NCI-H1694 treated with DMSO at 0.1 percent for 48 hours (cell line): Measurements from ENCODE around the gene LY6G6C.

Experiments
- DNase-seq: peaks from one replicate; lab custom pipeline; 2025; lab: John Stamatoyannopoulos, UW

LY6G6C gene

DNA sequence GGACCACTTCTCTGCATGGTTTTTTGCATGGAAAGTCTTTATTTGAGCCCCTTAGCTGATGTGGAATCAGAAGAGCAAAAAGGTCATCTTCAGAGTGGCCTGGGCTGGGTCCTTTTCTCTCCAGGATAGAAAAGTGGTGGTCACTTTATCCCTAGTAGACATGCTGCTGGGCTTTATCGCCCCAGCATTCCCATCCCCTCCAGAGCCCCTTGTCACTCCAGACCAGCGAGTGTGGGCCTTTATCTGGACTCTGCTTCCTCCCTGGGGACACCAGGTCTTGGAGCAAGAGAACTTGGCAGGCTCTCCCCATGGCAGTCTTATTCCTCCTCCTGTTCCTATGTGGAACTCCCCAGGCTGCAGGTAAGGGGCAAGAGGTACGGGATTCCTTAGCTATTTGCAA, 14.9 kb downstream of the LY6G6C start, which contains the start of gene LY6G6F:
Gene LY6G6F (plus strand): TSS at position 268 of the 400 bp plus-strand sequence. CDS start 41 bp downstream, at position 309.
- no peak for DNase-seq

DNA sequence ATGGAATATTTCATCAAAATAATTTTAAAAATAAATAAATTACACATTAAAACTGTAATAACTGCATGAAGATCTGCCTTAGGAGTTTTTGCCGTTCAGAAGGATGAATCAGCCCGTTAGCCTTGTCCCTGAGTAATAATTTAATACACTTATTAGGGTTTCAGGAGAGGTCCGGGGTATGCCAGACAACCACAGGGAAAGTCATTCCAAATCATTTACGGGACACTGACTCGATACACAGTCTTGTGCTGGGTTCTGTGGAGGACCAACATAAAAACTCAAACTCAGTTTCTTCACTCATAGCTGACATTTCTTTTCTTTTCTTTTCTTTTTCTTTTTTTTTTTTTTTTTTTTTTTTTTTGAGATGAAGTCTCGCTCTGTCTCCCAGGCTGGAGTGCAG, 15.6 kb downstream of the LY6G6C start:
- DNase-seq, result no peak

DNA sequence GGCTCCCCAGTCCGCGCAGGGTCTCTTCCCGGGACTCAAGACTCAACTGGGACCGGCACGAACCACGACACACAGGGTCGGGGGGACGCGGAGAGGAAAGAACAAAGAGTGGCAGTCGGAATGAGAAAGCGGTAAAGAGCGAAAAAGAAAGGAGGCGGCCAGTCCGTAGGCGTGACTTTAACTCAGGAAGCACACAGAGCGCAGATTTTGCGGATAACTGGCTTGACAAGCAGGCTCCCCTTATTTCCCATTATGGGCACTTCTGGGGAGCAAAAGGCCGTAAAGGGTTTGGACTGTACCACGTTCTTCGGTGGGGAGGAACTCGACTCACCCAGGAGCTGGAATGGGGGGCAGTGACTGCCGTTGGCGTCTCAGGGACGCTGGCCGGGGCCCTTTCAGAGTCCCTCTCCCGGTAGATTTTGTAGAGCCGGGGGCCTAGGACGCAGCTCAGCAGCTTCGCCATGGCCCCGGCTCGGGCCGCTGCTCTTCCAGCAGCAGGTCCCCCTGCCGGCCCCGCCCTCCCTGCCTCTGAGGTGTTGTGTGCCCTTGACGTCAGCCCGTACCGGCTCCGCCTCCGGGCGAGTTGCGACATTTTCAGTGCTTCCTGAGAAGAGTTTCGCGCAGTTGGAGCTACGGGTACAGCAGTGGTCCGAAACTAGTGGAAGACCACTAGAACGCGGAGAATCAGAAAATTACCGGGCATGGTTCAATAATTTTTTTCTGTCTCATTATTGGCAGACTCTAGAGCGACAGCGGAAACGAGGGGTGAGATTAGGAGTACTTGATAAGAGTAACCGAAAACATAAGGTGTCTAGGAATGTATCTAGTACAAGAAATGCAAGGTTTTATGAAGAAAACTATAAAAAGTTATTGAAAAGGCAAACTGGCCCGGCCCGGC, 18.5 kb downstream of the LY6G6C start, which contains the start of gene ABHD16A:
Gene ABHD16A (minus strand): TSS at position 506 of the 898 bp plus-strand sequence. CDS start 43 bp downstream, at position 463.
- peak; percentile 86 for DNase-seq

DNA sequence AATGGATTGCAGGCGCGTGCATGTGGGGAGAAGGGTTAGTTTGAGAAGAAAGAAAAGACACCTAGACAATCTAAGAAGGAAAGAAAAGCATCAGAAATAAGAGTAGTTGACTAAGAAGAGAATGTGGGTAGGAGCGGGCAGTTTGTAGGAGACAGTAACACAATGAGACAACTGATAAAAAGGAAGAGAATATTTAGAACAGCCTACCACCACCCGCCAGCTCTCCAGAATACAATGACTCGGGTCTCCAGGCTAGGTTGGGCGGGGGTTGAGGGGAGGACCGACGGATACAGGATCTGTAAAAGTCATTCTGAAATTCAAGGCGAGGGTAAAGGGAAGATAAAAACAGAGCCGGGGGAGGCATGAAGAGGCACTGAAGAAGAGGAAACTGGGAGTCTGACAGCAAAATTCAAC, 19.1 kb downstream of the LY6G6C start:
- DNase-seq, result no peak

DNA sequence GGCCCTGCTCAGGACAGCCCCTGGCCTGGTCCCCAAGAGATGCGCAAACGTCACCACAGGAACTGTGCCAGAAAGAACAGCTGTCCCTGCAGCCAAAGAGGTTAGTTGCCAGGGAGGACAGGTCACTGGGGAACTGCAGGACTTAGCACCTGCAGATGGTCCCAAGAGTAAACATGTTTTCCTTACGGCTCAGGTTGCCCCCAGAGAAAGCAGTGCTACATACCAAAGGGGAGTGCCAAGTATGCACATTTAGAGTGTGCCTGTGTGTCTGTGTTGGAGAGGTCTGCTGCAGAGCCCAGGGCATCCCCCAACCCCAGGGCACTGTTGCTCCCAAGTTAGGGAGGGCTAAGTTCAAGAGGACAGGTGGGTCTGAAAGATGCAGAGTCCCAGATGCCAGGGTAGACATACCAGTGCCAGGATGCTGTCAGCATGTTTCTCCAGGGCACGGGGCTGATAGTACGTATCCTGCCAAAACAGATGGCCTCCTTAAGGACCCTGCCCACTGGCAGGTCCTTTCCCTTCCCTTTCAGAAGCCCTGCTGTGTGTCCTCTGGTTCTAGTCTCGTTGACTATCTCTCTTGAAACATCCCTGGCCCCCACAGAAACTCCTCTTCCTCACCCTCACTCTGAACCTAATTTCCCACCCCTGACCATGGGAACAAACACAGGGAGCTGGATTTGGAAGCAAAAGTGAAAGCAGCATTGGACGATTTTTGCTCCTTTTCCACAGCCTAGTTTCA, 19.7 kb downstream of the LY6G6C start:
- peak; percentile 5 for DNase-seq

DNA sequence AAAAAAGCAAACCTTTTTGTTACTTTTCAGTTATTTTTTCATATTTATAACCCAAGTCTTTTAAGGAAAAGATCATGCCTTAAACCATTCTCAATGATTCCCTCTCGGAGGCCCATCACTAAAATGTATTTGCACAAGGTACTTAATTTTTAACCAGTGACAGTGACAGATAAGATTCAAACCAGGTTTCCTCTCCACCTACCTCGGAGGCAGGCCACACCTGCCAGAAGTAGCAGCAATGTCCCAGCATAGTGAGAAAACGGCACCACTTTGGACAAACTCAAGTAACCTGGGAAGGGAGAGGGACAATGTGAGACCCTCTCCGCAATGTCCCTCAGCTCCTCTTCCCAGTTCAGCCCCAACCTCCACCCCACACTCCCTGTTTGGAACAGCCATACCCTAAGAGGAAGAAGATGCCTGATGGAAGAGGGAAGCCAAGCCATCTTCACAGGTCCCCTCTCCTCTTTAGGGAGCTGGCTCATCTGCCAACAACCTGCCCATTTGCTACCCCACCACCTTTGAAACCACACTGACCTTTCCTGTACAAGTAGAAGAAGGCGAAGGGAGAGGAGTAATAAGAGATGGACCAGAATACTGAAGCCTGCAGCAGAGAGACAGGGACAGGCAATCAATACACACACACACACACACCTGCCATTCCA, 20.7 kb downstream of the LY6G6C start:
- DNase-seq, result no peak

DNA sequence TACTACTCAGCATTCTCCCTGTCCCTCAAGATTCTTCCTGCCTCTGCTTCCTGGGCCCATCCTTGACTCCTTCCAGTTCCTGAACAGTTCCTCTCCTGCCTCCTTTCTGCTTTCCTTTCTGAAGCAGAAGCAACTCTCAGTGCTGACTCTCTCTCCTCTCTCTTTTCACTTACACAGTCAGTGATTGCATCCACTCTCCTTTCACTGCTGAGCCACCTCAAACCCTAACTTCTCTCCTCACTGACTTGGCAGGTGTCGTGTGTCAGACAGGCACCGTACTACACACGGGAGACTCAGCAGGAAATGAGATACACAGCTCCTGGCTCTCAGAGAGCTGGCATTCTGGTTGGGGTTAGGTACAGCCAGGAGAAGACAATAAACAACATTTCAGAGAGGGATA, 24.0 kb downstream of the LY6G6C start:
- DNase-seq, result no peak

DNA sequence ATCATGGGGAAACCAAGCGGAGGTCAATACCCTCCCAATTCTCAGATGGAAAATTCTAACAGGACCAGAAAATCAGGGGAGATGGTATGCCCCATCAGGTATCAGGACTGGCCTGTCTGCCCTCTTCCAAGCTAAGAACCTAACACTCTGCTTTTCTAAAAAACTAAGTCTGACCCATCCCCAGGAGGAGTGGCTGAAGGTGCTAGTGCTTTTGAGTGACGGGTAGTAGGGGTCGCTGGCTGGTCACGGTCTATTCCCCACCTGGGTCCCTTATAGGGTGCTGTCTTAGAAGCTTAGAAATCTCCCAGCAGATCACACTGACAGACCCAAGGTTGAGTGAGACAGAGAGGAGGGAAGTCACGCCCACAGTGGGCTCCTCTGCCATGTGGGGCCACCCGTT, 28.0 kb downstream of the LY6G6C start:
- DNase-seq, result no peak

DNA sequence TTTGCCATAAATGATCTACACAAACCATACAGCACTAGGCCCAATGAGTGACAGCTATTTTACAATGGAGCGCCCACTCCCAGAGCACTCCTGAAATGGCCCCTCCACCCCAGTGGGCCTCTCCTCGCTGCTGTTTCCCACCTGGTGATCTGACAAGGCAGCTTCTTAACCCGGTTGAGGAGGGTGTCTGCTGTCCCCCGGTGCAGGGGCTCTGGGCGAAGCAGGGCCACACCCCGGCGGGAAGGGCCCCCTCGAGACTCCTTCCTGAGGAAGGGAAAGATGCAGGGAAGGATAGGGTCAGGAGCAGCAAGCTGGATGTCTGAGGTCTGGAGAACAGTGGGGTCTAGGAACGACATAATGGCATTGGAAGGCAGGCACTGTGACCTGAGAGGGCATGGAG, 28.7 kb downstream of the LY6G6C start:
- no peak for DNase-seq

DNA sequence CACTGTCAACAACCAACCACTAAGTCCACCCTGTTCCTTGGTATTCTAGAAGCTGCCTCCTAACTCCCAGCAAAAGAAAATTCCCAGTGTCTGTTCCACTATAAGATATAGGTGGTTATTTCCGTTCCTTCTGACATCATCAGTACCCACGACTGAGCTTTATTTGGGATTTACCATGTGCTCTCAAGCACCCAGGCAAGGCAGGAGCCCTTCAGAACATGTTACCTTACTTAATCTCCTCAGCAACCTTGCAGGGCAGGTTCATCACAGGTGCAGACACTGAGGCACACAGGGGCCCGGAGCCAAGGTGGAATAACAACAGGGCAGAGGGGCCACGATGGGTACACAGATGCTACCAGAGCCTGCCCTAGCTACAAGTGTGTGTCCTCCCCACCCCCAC, 29.2 kb downstream of the LY6G6C start:
- DNase-seq, result no peak

DNA sequence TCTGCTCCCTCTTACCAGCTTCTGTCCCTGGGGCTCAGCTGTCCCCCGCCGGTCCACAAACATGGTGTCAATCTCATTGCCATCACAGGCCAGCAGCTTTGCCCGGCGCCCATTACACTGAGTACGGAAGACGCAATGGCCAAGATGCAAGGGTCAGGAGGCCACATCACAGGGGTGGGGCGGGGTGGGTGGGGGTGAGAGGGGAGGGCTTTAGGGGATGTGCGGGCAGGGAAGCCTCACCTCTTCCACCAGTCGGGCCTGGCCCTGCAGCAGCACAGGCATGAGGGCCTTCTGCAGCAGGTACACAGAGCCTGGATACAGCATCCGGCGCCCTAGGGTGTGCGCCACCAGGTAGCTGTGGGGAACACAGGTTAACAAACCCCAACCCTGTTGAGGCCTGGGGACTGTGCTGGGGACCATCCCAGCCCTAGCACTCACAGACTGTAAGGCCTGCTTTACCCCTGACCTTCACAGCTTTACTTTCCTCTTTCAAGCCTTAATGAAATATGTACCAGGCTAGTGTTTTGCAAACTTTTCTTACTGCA, 29.9 kb downstream of the LY6G6C start:
- DNase-seq, result no peak

DNA sequence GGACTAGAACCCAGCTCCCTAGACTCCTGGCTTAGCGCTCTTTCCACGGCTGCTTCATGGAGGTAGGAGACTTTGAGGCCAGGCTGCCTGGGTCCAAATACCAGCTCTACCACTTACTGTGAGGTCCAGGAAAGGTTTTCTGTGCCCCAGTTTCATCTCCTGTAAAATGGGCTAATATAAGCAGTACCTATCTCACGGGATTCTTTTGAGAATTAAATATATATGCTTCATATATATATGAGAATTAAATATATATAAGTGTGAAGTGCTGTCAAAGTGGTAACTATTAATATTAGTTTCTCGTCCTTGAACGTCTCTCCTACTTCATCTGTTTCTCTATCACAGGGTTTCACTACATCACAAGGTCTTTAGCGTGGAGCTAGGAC, 30.5 kb downstream of the LY6G6C start:
- no peak for DNase-seq

DNA sequence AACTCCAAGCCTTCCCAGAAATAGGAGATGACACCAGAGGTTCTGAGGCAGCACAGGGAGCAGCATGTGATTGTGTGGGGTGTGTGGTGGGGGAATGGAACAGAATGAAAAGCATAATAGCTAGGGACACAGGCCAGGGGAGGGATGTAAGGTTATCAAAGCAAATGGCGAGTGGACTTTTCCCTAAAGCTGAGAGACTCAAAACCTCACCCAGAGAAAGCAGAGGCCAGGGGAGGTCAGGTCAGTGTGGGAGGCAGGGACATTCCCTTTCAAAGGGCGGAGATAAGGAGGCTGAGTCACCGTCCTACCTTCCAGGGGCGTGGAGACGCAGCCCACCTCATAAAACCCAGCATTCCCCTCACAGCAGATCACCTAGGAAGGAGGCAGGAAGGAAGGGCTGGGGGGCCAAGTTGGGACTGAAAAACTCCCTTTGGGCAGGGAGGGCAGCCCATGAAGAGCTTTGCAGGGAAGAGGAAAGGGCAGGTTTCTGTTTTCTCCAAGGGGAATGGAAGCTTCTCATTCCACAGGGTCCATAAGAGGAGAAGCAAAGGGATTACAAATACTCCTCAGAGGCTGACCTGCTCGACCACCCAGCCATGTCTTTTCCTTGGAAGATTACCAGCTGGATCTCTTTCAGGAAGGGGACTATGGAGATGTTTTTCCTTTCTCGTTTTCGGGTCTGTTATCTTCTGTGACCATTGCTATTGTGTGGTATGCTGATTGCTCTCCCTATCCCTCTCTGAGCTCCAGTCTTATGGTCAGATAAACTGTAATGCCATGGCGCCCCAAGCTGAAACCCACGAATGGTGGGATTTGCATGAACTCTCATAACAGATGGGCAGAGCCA, 31.1 kb downstream of the LY6G6C start:
- no peak for DNase-seq

DNA sequence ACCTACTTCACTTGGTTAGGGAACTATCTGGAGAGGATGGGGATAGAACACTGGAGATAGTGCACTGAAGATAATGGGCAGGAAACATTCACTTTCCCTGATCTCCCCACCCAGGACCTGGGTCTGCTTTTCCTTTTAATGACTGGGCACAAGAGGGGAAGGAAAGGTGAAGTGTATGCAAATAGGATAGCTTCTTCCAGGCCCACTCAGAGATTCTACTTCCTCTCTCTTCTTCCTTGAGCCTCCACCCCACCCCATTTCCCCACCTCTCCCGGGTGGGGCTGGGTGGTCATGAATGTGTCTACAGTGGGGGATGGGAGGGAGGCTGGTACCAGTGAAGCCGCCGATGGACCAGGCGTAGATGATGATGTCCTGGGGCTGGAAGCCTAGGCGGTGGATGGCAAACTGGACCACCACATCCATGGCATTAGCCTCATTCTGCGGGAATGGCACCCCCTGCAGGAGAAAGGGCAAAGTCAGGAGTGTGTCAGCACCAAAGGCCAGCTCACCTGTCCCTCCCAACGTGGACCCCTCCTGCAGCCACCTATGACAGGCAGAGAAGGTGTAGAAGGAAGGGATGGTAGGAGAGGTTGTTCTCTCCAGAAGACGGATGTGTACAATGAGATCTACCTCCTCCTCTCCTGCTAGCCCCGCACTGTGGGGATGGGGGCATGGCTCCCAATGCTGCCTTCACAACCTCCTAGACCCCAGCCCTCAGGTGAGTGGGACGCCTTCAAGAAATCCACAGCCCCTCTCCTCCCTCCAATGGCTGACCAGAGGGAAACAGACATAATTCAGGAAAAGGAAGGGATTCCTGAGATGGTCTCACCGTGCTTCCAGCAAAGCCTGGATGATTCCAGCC, 32.1 kb downstream of the LY6G6C start:
- no peak for DNase-seq

DNA sequence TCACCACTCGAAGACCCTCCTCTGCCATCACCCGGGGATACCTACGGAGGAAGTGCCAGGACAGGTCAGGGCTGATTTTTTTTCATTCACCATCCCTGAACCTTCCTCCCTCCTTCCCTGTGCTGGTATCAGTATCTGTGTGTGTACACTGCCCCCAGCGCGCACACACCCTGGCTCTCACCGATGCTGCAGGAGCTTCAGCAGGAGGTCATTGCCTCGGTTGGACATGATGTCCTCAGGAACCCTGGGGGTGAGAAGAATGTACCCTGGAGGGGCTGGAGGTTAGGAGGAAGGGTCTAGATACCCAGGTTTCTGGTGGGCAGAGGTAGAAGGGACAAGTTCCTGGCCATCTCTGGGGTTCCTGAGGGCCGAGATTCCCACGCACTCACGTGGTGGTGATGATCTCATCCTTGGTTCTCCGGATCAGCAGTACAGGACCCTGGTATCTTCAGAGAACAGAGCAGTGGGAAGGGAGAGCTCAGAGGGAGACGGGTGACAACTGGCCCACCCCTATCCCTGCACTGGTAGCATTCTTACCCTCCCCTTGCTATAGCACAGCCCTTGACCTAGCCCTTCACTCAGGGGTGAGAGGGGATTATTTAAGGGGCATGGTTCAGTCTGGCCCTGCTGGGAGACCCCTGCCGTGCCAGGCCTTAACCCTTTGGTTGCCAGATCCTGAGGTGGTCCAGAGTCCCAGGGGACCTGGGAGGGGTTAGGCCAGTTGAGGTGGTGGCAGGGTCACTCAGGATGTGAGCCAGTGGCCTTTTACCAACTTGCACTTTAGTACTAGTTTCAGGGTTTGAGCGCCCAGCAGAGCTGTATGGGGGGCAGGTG, 33.5 kb downstream of the LY6G6C start:
- DNase-seq, result no peak

DNA sequence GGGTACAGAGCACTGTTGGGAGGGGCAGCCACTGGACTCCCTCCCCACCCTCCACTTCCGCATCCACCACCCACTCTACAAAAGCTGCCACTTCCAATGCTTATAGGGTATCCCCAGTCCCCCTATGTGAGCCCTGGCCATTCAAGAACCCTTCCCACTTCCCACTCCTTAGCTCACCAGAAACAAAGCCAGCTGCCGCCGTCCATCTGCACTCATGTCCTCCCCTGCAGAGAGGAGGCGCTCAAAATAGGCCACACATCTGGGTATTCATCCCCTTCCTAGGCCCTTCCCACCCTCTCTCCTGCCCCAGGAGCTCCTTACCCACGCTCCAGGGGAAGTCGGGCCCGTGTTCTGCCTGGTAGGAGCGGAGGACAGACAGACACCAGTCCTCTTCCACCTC, 34.2 kb downstream of the LY6G6C start:
- DNase-seq, result no peak

DNA sequence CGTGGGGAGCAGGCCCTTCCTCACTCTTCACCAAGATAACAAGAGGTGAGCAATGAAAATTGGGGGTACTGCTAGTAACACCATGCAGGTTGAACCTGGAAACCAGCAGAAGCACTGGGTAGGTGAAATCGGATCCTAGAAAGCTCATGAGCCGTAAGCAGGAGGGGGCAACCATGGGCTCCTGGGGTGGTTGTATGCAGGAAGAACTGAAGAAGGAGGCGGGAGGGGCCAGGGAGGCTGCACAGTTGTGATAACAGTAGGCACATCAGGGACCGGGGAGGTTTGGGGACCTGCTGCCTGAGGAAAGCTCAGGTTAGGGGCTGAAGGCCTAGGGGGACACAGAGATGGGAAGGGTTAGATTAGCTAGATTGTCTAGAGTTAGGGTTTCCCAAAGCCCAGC, 35.1 kb downstream of the LY6G6C start:
- no peak for DNase-seq

DNA sequence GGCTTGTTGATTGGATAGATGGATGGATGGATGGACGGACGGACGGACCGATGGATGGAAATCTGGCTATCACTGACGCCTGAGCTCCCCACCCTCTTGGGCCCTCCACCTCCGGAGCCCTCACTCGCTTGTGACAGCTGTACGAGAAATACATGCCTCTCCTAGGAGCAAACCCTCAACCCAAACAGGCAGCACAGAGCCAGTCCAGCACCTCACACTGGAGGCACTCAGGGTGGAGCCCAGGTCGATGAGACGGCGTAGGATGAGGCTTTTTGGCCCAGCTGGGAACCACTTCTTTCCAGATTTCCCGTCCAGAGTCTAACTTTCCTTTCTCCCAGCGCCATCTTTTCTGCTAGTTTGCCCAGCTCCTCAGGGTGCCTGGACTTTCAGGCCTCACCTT, 38.0 kb downstream of the LY6G6C start:
- DNase-seq, result no peak

DNA sequence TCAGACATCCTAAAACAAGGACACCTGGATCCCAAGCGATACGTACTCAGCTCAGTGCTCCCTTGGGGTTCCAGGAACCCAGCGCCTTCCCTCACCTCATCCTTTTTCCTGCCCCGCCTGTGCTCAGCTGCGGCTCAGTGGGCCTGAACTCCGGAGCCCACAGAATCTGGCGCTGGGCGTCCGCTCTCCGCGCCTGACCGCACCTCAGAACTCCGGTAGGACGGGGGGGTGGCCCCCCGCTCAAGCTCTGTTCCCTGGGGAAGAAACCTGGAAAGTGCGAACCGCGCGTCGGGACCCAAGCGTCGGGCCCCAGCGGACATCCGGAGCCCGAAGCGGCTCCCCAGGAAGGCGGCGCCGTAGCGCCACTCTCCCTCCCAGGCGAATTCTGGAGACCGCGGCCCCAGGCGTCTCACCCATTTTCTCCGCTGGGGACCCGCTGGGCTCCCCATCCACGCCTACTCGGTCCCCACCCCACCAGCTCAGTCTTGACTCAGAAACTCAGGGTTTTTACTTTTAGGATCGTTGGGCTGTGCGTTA, 40.3 kb downstream of the LY6G6C start:
- no peak for DNase-seq
